SK-N-SH (cell line): ENCODE results near the gene GPS2. TPM values are rescaled to one million over a fixed set of nuclear protein-coding genes. Genes with fewer than 3 reads are reported as not detected.

ENCODE experiments used
- CTCF ChIA-PET: fragments of 300-600, 350-600 bp; formaldehyde crosslinking; extraction: SDS; loops from one replicate; lab custom pipeline; 2021; lab: Yijun Ruan, JAX
- POLR2A ChIA-PET: fragments of 350-600 bp; sonication (Branson Sonifier 250); formaldehyde crosslinking; extraction: SDS; loops from one replicate; lab custom pipeline; 2020; ENCODE audit warnings: antibody characterized with exemption, inconsistent platforms; lab: Yijun Ruan, JAX
- DNase-seq: peaks from one replicate; pipeline ENCODE4 v3.0.0; 2012
- H2AFZ ChIP-seq: fragments of 200-600 bp; sonication (generic); 2 replicates; pipeline ENCODE4 v1.8.1; 2016; ENCODE audit warnings: antibody characterized with exemption, mild to moderate bottlenecking, low read depth
- H3F3A ChIP-seq: fragments of 200-600 bp; sonication (generic); replicated peaks from 2 replicates; pipeline ENCODE3; 2016; ENCODE audit warnings: antibody characterized with exemption, mild to moderate bottlenecking; ENCODE audit not compliant: insufficient read depth
- H3K27ac ChIP-seq, 2 experiments: fragments of 200-500 bp in 1 of 2; fragments of 200-600 bp in 1 of 2; sonication (Bioruptor generic) in 1 of 2; sonication (generic), shearing (Covaris generic) in 1 of 2; 2 replicates each; pipeline versions ENCODE4 v1.5.1 to v1.6.1; 2014 to 2016; ENCODE audit warnings: low read depth in 2 of 2, inconsistent platforms in 1 of 2, low read length in 1 of 2, mild to moderate bottlenecking in 1 of 2, mixed read lengths in 1 of 2
- H3K27me3 ChIP-seq: fragments of 200-600 bp; sonication (generic), shearing (Covaris generic); 2 replicates; pipeline ENCODE4 v1.6.1; 2016; ENCODE audit warnings: mixed run types; ENCODE audit not compliant: insufficient read depth
- H3K36me3 ChIP-seq, 2 experiments: fragments of 200-500 bp in 1 of 2; fragments of 200-600 bp in 1 of 2; sonication (Bioruptor generic) in 1 of 2; sonication (generic) in 1 of 2; replicated peaks in 1 of 2; 2 replicates each; pipeline versions ENCODE3 to v1.5.1; 2014 to 2016; ENCODE audit warnings: low read length in 1 of 2, mild to moderate bottlenecking in 1 of 2; ENCODE audit not compliant: insufficient read depth in 2 of 2, control insufficient read depth in 1 of 2
- H3K4me1 ChIP-seq, 2 experiments: fragments of 200-500 bp in 1 of 2; fragments of 200-600 bp in 1 of 2; sonication (Bioruptor generic) in 1 of 2; sonication (generic), shearing (Covaris generic) in 1 of 2; 2 replicates each; pipeline versions ENCODE4 v1.5.1 to v1.6.1; 2014 to 2016; ENCODE audit warnings: low read depth in 1 of 2, low read length in 1 of 2, mixed run types in 1 of 2; ENCODE audit not compliant: insufficient read depth in 2 of 2, control insufficient read depth in 1 of 2
- H3K4me2 ChIP-seq: fragments of 200-600 bp; sonication (generic), shearing (Covaris generic); 2 replicates; pipeline ENCODE4 v1.6.1; 2017; ENCODE audit warnings: mixed run types
- H3K4me3 ChIP-seq, 2 experiments: fragments of 200-500 bp in 1 of 2; fragments of 200-600 bp in 1 of 2; sonication (Bioruptor generic) in 1 of 2; sonication (generic), shearing (Covaris generic) in 1 of 2; 2 replicates each; pipeline versions ENCODE4 v1.5.1 to v1.8.1; 2014 to 2016; ENCODE audit warnings: low read depth in 2 of 2, inconsistent platforms in 1 of 2, low read length in 1 of 2, mild to moderate bottlenecking in 1 of 2, mixed read lengths in 1 of 2, moderate library complexity in 1 of 2
- H3K79me2 ChIP-seq: fragments of 200-600 bp; sonication (generic); 2 replicates; pipeline ENCODE4 v1.8.1; 2017; ENCODE audit warnings: mild to moderate bottlenecking; ENCODE audit not compliant: insufficient read depth
- H3K9ac ChIP-seq: fragments of 200-600 bp; sonication (generic); 2 replicates; pipeline ENCODE4 v1.6.1; 2017; ENCODE audit warnings: mixed run types
- H3K9me2 ChIP-seq: fragments of 200-600 bp; sonication (generic); 2 replicates; pipeline ENCODE4 v1.6.1; 2017; ENCODE audit warnings: mixed run types
- H3K9me3 ChIP-seq: fragments of 200-600 bp; sonication (generic); 2 replicates; pipeline ENCODE4 v1.6.1; 2017; ENCODE audit warnings: mixed run types, mild to moderate bottlenecking, moderate library complexity
- H4K20me1 ChIP-seq: fragments of 200-600 bp; sonication (generic); 2 replicates; pipeline ENCODE4 v1.6.1; 2017; ENCODE audit warnings: mild to moderate bottlenecking, mixed run types; ENCODE audit not compliant: insufficient read depth
- EP300 ChIP-seq, 2 experiments: IDR thresholded peaks; 2 replicates each; pipeline versions ENCODE4 v1.4.0 to v1.6.1; 2012; ENCODE audit warnings: borderline replicate concordance in 1 of 2, low read depth in 1 of 2, low read length in 1 of 2
- EZH2phosphoT487 ChIP-seq: fragments of 200-600 bp; sonication (generic); IDR thresholded peaks from 2 replicates; pipeline ENCODE4 v1.6.1; 2017; ENCODE audit warnings: low read depth, mixed run types, mild to moderate bottlenecking, antibody characterized with exemption, moderate library complexity, borderline replicate concordance
- GABPA ChIP-seq: IDR thresholded peaks from 2 replicates; pipeline ENCODE4 v1.4.0; 2012; ENCODE audit warnings: low read depth, mild to moderate bottlenecking
- IRF3 ChIP-seq: fragments of 150-350 bp; IDR thresholded peaks from 2 replicates; pipeline ENCODE4 v1.6.1; 2016; ENCODE audit warnings: mild to moderate bottlenecking, low read depth, low read length
- MEF2A ChIP-seq: IDR thresholded peaks from 2 replicates; pipeline ENCODE4 v1.4.0; 2012; ENCODE audit warnings: low read depth, borderline replicate concordance
- NFIC ChIP-seq: IDR thresholded peaks from 2 replicates; pipeline ENCODE4 v1.4.0; 2012; ENCODE audit warnings: borderline replicate concordance
- PBX3 ChIP-seq: IDR thresholded peaks from 2 replicates; pipeline ENCODE4; 2012
- RAD21 ChIP-seq: IDR thresholded peaks from 2 replicates; pipeline ENCODE4 v1.6.1; 2012; ENCODE audit warnings: mild to moderate bottlenecking, low read length
- RXRA ChIP-seq: IDR thresholded peaks from 2 replicates; pipeline ENCODE4 v1.4.0; 2012; ENCODE audit warnings: low read depth, mild to moderate bottlenecking, borderline replicate concordance
- SIN3A ChIP-seq: IDR thresholded peaks from 2 replicates; pipeline ENCODE4 v1.6.1; 2012; ENCODE audit warnings: low read depth, mild to moderate bottlenecking, low read length, moderate library complexity, borderline replicate concordance
- TAF1 ChIP-seq: IDR thresholded peaks from 2 replicates; pipeline ENCODE4 v1.6.1; 2012; ENCODE audit warnings: low read depth, mild to moderate bottlenecking, low read length, moderate library complexity, borderline replicate concordance
- TCF12 ChIP-seq: IDR thresholded peaks from 2 replicates; pipeline ENCODE4 v1.4.0; 2012
- TEAD4 ChIP-seq: IDR thresholded peaks from 2 replicates; pipeline ENCODE4 v1.4.0; 2012; ENCODE audit warnings: mild to moderate bottlenecking, borderline replicate concordance; ENCODE audit not compliant: insufficient read depth
- USF1 ChIP-seq: IDR thresholded peaks from 2 replicates; pipeline ENCODE4 v1.4.0; 2012; ENCODE audit warnings: low read depth, borderline replicate concordance
- ZBTB33 ChIP-seq: IDR thresholded peaks from 2 replicates; pipeline ENCODE4 v1.4.0; 2012; ENCODE audit warnings: low read depth, borderline replicate concordance
- WGBS: methylation state at CpG from one replicate; pipeline ENCODE4 v1.1.6; 2017; ENCODE audit warnings: low lambda C conversion rate; 5-methylcytosine and 5-hydroxymethylcytosine counted together
- polyA plus RNA-seq, 3 experiments: library from polyadenylated mRNA; depleted of rRNA; stranded (reverse); fragments of >200 nt; gene quantifications; 2 replicates each; pipeline ENCODE4 v1.2.3, GENCODE V29; 2012
- TF ChIP-seq, protein P1 (sequence below): fragments of 200-600 bp; sonication (generic); IDR thresholded peaks from 2 replicates; pipeline ENCODE4 v1.6.1; 2017; ENCODE audit warnings: antibody characterized with exemption, mild to moderate bottlenecking, moderate library complexity
- TF ChIP-seq, protein P2 (sequence below): IDR thresholded peaks from 2 replicates; pipeline ENCODE4 v1.4.0; 2012; ENCODE audit warnings: low read depth

Gene GPS2
- polyA plus RNA-seq, 1 of the 3 experiments (the other 2 are of a cell fraction) = 102 TPM

GRCh38 chr17:7262935-7263800, 52.0 kb downstream of the GPS2 start:
- H3K27me3 ChIP-seq = no peaks in the 10 kb centered on the region
- H4K20me1 ChIP-seq = no peaks in the 10 kb centered on the region
- H3K79me2 ChIP-seq = no peaks in the 10 kb centered on the region
- H3K4me3 ChIP-seq = no peak overlapping the region
- no peak overlapping the region for H3K9ac ChIP-seq
- DNase-seq = peak; percentile 43
- peaks cover 31% of the 10 kb centered on the region for H3F3A ChIP-seq
- H3K4me2 ChIP-seq = no peak overlapping the region
- H3K36me3 ChIP-seq = peaks cover 0 to 16% of the 10 kb centered on the region in 2 experiments
- no peak overlapping the region for H3K27ac ChIP-seq
- no peaks in the 10 kb centered on the region for H3K9me3 ChIP-seq
- ChIA-PET CTCF (interaction anchor here (0.8 to 2.7 kb wide), 3 partner anchors 17 to 219 kb away, joined by 3 to 16 read pairs (median 3); partner anchors contain the start of gene SLC16A11), POLR2A (interaction anchor here (0.6 kb wide), 1 partner anchor 199 kb away, joined by 4 read pairs; no protein-coding TSS in a partner anchor)
- peak overlapping the region; percentile 88 for H2AFZ ChIP-seq
- WGBS = 36% methylated on average over 23 of the region's 26 CpGs
- no peaks in the 10 kb centered on the region for H3K9me2 ChIP-seq
- TF ChIP-seq GABPA = no peak
- TF ChIP-seq EZH2phosphoT487 = no peak
- no peak for TF ChIP-seq TCF12
- no peak for TF ChIP-seq NFIC
- TF ChIP-seq USF1 = no peak
- no peak for TF ChIP-seq RXRA
- TF ChIP-seq, protein P1, sequence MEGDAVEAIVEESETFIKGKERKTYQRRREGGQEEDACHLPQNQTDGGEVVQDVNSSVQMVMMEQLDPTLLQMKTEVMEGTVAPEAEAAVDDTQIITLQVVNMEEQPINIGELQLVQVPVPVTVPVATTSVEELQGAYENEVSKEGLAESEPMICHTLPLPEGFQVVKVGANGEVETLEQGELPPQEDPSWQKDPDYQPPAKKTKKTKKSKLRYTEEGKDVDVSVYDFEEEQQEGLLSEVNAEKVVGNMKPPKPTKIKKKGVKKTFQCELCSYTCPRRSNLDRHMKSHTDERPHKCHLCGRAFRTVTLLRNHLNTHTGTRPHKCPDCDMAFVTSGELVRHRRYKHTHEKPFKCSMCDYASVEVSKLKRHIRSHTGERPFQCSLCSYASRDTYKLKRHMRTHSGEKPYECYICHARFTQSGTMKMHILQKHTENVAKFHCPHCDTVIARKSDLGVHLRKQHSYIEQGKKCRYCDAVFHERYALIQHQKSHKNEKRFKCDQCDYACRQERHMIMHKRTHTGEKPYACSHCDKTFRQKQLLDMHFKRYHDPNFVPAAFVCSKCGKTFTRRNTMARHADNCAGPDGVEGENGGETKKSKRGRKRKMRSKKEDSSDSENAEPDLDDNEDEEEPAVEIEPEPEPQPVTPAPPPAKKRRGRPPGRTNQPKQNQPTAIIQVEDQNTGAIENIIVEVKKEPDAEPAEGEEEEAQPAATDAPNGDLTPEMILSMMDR = no peak
- no peak for TF ChIP-seq PBX3
- no peak for TF ChIP-seq MEF2A
- TF ChIP-seq ZBTB33 = no peak
- no peak for TF ChIP-seq SIN3A
- TF ChIP-seq RAD21 = no peak
- no peak for TF ChIP-seq EP300 (IDR thresholded peaks at IDR 0.05; ENCODE audit: borderline replicate concordance in 1 of 2, low read depth in 1 of 2, low read length in 1 of 2)
- TF ChIP-seq TEAD4 = no peak
- no peak for TF ChIP-seq TAF1
- TF ChIP-seq, protein P2, sequence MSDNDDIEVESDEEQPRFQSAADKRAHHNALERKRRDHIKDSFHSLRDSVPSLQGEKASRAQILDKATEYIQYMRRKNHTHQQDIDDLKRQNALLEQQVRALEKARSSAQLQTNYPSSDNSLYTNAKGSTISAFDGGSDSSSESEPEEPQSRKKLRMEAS = no peak
- TF ChIP-seq IRF3 = no peak
- peaks cover 0 to 6% of the 10 kb centered on the region in 2 experiments; a peak in 2 of 4 replicates for H3K4me1 ChIP-seq
